IPS DF 4.7 (cell line): Measurements from ENCODE around the gene M6PR.
A peak's percentile ranks its signal among the peaks of the same experiment; 100 is the strongest.

Experiments used
- DNase-seq: peaks from one replicate; pipeline ENCODE4 v3.0.0-alpha.2; 2013; ENCODE audit warnings: low spot score; ENCODE audit errors: extremely low read depth

Gene M6PR

GRCh38 chr12:8949342-8950220 is at the start of gene M6PR:
M6PR (minus strand) TSS chr12:8949645; CDS start chr12:8946404, 3,241 bp downstream.
- peak; percentile 92 for DNase-seq

- no peak for DNase-seq
Observed at GRCh38 chr12:8996682-8997405, 47.4 kb upstream of the M6PR start.

- no peak for DNase-seq
Observed at GRCh38 chr12:8995021-8995775, 45.8 kb upstream of the M6PR start.

- no peak for DNase-seq
Observed at GRCh38 chr12:8993827-8994226, 44.4 kb upstream of the M6PR start.

- no peak for DNase-seq
Observed at GRCh38 chr12:8991371-8992345, 42.2 kb upstream of the M6PR start.

- no peak for DNase-seq
Observed at GRCh38 chr12:8989413-8989812, 40.0 kb upstream of the M6PR start, which contains the start of gene KLRG1. KLRG1 (plus strand) TSS chr12:8989546; CDS start chr12:8989636, 90 bp downstream.

- no peak for DNase-seq
Observed at GRCh38 chr12:8987685-8988084, 38.2 kb upstream of the M6PR start.

- no peak for DNase-seq
Observed at GRCh38 chr12:8987163-8987562, 37.7 kb upstream of the M6PR start.

GRCh38 chr12:8985213-8985754 is 35.8 kb upstream of the M6PR start:
- no peak for DNase-seq

- no peak for DNase-seq
Observed at GRCh38 chr12:8980137-8980536, 30.7 kb upstream of the M6PR start.

- DNase-seq: no peak
Observed at GRCh38 chr12:8970432-8970831, 21.0 kb upstream of the M6PR start.

- DNase-seq: no peak
Observed at GRCh38 chr12:8969861-8970411, 20.5 kb upstream of the M6PR start.

GRCh38 chr12:8968761-8969160 is 19.3 kb upstream of the M6PR start:
- DNase-seq: no peak

GRCh38 chr12:8960176-8960575 is 10.7 kb upstream of the M6PR start:
- DNase-seq: no peak

- no peak for DNase-seq
Observed at GRCh38 chr12:8958066-8958465, 8.6 kb upstream of the M6PR start.

- no peak for DNase-seq
Observed at GRCh38 chr12:8957561-8957960, 8.1 kb upstream of the M6PR start.

GRCh38 chr12:8956772-8957171 is 7.3 kb upstream of the M6PR start:
- DNase-seq: no peak

GRCh38 chr12:8956073-8956472 is 6.6 kb upstream of the M6PR start:
- no peak for DNase-seq

GRCh38 chr12:8953773-8954402 is 4.4 kb upstream of the M6PR start:
- no peak for DNase-seq

- DNase-seq: no peak
Observed at GRCh38 chr12:8951744-8952143, 2.3 kb upstream of the M6PR start.
